G401 (cell line): Measurements from ENCODE around the gene EFCAB8. TPM values are rescaled to one million over a fixed set of nuclear protein-coding genes. Genes with fewer than 3 reads are reported as not detected.

Experiments used
- DNase-seq: peaks from one replicate; pipeline ENCODE4 v3.0.0-alpha.2; 2015; ENCODE audit warnings: low spot score
- in situ Hi-C: cut with HindIII; loops from 2 replicates; pipeline ENCODE4 v1.10.0; 2016; ENCODE audit warnings: low sequenced_read_pairs, mixed read lengths
- total RNA-seq: library from RNA; depleted of rRNA; stranded (reverse); fragments of >200 nt; shearing (Covaris generic); gene quantifications from 2 replicates; pipeline ENCODE4 v1.2.3, GENCODE V29; 2014

The EFCAB8 gene
- total RNA-seq, 1 experiment from 2014 or later: 0.03 TPM

GRCh38 chr20:32978009-32978335, 119.2 kb downstream of the EFCAB8 start:
- no peak for DNase-seq
- in situ Hi-C loops: no loop called here

GRCh38 chr20:32979201-32979998, 120.7 kb downstream of the EFCAB8 start:
- DNase-seq: no peak
- in situ Hi-C loops: no loop called here

- in situ Hi-C loops: no loop called here
- peak; percentile 9 for DNase-seq
Observed at GRCh38 chr20:32980131-32980941, 121.6 kb downstream of the EFCAB8 start.

GRCh38 chr20:32980990-32981389, 122.3 kb downstream of the EFCAB8 start:
- DNase-seq: no peak
- in situ Hi-C loops: no loop called here

GRCh38 chr20:32982617-32983458, 124.1 kb downstream of the EFCAB8 start:
- in situ Hi-C loops: no loop called here
- peak; percentile 26 for DNase-seq

DNA sequence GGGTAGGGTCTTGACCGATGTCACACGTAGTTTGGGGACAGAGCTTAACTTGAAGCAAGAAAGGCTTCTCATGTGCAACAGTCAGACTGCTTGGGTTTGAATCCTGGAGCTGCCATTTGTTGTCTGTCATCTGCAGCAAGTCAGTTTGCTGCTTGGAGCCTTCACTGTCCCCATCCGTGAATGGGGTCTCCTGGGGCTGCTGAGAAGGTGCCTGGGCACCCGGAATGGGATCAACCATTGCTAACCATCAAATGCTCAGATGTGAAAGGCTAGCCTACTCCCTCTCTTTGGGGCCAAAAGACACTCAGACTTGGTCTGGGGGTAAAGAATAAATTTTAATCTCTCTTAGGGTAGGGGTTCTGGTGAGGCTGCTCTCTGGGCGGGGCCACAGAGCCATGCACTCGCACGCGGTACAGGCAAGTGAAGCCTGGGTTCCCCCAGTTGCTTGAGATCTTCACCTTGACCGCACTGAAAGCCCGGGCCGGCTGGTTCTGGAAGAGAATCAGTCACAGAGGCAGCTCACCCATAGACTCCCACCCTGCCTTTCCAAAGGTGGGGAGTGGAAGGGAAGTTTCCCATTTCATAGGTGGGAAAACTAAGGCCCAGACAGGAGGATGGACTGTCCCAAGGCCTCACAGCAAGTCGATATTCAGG, 124.9 kb downstream of the EFCAB8 start:
- no peak for DNase-seq
- in situ Hi-C loops: no loop called here

GRCh38 chr20:32984196-32984595, 125.5 kb downstream of the EFCAB8 start:
- DNase-seq: no peak

GRCh38 chr20:32984631-32985354, 126.1 kb downstream of the EFCAB8 start:
- in situ Hi-C loops: no loop called here
- DNase-seq: no peak

More at GRCh38 chr20:32984196-32984595, 125.5 kb downstream of the EFCAB8 start:
- in situ Hi-C loops: no loop called here

GRCh38 chr20:32985596-32985995, 126.9 kb downstream of the EFCAB8 start:
- DNase-seq: no peak
- in situ Hi-C loops: no loop called here

- no peak for DNase-seq
- in situ Hi-C loops: no loop called here
Observed at GRCh38 chr20:32986331-32986966, 127.7 kb downstream of the EFCAB8 start.

DNA sequence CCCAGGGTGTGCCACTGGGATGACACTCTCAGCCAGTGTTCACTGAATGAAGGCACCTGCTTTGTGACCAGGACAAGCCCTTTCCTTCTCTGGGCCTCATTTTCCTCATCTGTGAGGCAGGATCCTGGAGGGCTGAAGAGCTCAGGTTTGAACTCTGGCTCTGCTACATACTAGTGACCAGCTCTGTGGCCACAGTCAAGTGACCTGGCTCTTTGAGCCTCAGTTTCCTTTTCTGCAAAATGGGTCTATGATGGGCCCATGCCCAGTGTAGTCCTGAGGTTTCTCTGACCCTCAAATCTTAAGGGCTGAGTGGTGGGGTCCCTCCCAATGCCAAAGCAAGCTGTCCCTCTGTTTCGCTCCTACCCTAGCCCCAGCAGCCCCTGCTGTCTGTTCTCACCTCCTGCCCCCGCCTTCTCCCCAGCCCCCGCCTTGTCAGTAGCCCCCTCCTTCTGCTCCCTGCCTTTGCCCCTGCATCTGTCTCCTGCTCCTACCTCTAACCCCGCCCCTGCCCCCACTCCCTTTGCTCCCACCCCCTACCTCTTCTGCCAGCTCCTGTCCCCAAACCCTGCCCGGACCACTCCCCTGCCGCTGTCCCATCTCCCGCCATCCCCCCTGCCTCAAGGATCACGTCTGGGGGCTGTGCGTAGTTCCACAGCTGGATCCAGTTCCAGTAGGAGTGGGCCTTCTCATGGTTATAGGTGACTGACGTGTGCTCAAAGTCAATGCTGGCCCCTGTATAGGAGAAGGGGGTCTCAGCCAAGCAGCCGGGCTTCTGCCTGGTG, 128.5 kb downstream of the EFCAB8 start:
- in situ Hi-C loops: no loop called here
- no peak for DNase-seq

- in situ Hi-C loops: no loop called here
- DNase-seq: no peak
Observed at GRCh38 chr20:32988008-32988407, 129.3 kb downstream of the EFCAB8 start.

GRCh38 chr20:32989507-32990283, 131.0 kb downstream of the EFCAB8 start:
- in situ Hi-C loops: no loop called here
- DNase-seq: no peak

DNA sequence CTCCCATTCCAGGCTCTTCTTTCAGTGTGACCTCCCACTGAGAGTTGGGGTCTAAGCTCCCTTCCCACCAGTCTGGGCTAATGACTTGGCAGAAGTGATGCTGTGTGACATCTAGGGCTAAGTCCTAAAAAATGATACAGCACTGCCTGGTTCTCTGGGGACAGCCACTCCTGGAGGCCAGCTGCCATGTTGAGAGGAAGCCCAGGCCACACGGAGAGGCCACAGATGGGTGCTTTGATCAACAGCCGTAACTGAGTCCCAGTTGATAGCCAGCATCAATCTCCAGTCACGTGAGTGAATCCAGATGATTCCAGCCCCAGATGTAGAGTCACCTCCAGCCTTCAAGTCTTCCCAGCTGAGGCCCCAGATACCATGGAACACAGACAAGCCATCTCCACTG, 131.7 kb downstream of the EFCAB8 start:
- in situ Hi-C loops: no loop called here
- DNase-seq: no peak

GRCh38 chr20:32991383-32991782, 132.7 kb downstream of the EFCAB8 start:
- in situ Hi-C loops: no loop called here
- no peak for DNase-seq

DNA sequence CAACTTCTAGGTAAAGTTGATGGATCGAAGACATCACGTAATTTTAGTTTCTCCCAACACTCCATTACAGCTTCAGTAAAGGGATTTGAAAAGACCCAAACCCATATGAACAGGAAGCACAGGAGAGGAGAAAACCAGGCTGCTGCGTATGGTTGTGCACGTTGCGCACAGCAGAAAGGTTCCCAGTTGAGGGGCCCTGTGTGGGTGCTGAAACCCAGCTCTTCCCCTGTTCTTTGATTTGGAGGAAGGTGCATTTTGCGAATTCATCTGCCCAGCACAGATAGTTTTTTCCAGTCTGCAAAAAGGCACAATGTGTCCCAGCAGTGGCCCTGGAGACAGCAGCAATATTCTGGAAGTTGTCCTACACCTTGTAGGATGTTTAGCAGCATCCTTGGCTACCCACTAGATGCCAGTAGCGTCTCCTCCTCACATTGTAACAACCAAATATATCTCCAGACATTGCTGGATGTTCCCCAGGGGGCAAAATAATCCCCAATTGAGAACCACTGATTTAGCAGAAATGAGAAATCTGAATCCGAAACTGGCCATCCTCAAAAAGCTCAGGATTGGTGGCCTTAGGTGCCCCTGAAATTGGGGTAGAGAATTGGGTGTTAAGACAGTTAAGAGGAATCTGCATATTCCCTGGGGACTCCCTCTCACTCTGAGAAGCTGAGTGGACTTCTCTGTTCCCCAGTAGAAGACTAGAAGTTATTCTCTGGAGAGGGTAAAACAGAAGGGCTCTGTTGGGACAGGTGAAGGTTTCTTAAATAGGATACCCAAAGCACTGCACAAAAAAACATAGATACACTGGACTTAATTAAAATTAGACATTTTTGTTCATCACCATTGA, 133.3 kb downstream of the EFCAB8 start:
- in situ Hi-C loops: no loop called here
- no peak for DNase-seq
